ENCODE data around the gene VWCE.

GRCh38 chr11:61341706-61342105, 46.6 kb upstream of the VWCE start:
- TF ChIP-seq CTCF (IDR thresholded peaks at IDR 0.05) (no peak), POLR2A (IDR thresholded peaks at IDR 0.05) (no peak)

All from right lobe of liver (tissue), 4 donors.